Astrocyte (in vitro differentiated cells and primary cell): ENCODE measurements around the gene RPS6KA3.

ENCODE experiments used
- EZH2 ChIP-seq: IDR thresholded peaks from 2 replicates; pipeline ENCODE4 v1.6.1; 2012; ENCODE audit warnings: mild to moderate bottlenecking, low read length, inconsistent platforms; ENCODE audit not compliant: insufficient read depth
- TF ChIP-seq, protein P1 (sequence below): IDR thresholded peaks from 2 replicates; pipeline ENCODE4 v1.5.1; 2011; ENCODE audit warnings: low read depth, mild to moderate bottlenecking, inconsistent platforms, low read length, moderate library complexity; ENCODE audit not compliant: insufficient read depth

DNA sequence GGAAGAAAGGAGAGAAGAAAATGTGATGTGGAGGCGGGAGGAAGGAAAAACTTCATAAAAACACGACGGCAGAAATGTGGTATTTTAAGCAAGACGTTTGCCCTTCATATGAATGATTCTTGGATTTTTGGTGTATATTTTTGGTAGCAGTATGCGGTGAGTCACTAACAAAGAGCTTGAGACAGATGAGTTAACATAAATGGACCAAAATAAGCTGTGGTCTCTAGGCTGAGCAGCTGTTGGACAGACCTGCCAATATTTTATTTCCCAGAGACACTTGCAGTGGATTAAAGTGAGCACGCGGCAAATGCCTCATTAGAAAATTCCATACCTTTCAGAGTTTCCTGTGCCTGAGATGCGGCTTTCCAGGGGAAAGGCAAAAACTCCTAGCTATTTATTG is 43.1 kb upstream of the RPS6KA3 start:
- TF ChIP-seq, protein P1, sequence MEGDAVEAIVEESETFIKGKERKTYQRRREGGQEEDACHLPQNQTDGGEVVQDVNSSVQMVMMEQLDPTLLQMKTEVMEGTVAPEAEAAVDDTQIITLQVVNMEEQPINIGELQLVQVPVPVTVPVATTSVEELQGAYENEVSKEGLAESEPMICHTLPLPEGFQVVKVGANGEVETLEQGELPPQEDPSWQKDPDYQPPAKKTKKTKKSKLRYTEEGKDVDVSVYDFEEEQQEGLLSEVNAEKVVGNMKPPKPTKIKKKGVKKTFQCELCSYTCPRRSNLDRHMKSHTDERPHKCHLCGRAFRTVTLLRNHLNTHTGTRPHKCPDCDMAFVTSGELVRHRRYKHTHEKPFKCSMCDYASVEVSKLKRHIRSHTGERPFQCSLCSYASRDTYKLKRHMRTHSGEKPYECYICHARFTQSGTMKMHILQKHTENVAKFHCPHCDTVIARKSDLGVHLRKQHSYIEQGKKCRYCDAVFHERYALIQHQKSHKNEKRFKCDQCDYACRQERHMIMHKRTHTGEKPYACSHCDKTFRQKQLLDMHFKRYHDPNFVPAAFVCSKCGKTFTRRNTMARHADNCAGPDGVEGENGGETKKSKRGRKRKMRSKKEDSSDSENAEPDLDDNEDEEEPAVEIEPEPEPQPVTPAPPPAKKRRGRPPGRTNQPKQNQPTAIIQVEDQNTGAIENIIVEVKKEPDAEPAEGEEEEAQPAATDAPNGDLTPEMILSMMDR: no peak
- no peak for TF ChIP-seq EZH2
